HepG2 (cell line): ENCODE data around the gene FBXW8.

Experiments used
- CEBPB ChIP-seq: IDR thresholded peaks from 2 replicates; pipeline ENCODE4 v1.6.1; 2011; ENCODE audit warnings: low read depth, low read length, improper control_type of control experiment, borderline replicate concordance
- CHD2 ChIP-seq: IDR thresholded peaks from 2 replicates; pipeline ENCODE4 v1.6.1; 2011; ENCODE audit warnings: low read depth, low read length, improper control_type of control experiment
- CTCF ChIP-seq: sonication (generic); formaldehyde crosslinking; IDR thresholded peaks from 2 replicates; pipeline ENCODE4 v1.5.0; 2020; ENCODE audit warnings: mild to moderate bottlenecking, missing genetic modification reagents, moderate library complexity
- NFIB ChIP-seq: sonication (generic); formaldehyde crosslinking; IDR thresholded peaks from 2 replicates; pipeline ENCODE4 v1.9.0; 2021; ENCODE audit warnings: missing genetic modification reagents, mild to moderate bottlenecking, borderline replicate concordance
- POLR2A ChIP-seq, 2 experiments: IDR thresholded peaks; 2 replicates each; pipeline ENCODE4 v1.6.1; 2011; ENCODE audit warnings: low read depth in 2 of 2, low read length in 2 of 2, mild to moderate bottlenecking in 1 of 2, moderate library complexity in 1 of 2; ENCODE audit not compliant: insufficient read depth in 1 of 2
- TRAFD1 ChIP-seq: sonication (generic); formaldehyde crosslinking; IDR thresholded peaks from 2 replicates; pipeline ENCODE4 v1.5.1; 2020; ENCODE audit warnings: missing genetic modification reagents, mild to moderate bottlenecking, borderline replicate concordance
- XRCC5 ChIP-seq: fragments of 200-400 bp; formaldehyde crosslinking; optimal IDR thresholded peaks from 2 replicates; pipeline ENCODE3; 2017; ENCODE audit warnings: mild to moderate bottlenecking, low read length
- YY1 ChIP-seq: IDR thresholded peaks from 2 replicates; pipeline ENCODE4 v1.6.1; 2011; ENCODE audit warnings: low read length, low read depth, moderate library complexity, mild to moderate bottlenecking; ENCODE audit not compliant: insufficient read depth, insufficient replicate concordance
- ZBTB2 ChIP-seq: sonication (generic); formaldehyde crosslinking; IDR thresholded peaks from 2 replicates; pipeline ENCODE4 v1.8.0; 2022; ENCODE audit warnings: low read depth, missing genetic modification reagents
- ZNF263 ChIP-seq: sonication (generic); formaldehyde crosslinking; IDR thresholded peaks from 2 replicates; pipeline ENCODE4 v1.4.0; 2020; ENCODE audit warnings: missing genetic modification reagents
- ZNF280B ChIP-seq: sonication (generic); formaldehyde crosslinking; IDR thresholded peaks from 2 replicates; pipeline ENCODE4 v1.5.0; 2020; ENCODE audit warnings: missing genetic modification reagents, mild to moderate bottlenecking, borderline replicate concordance
- ZNF609 ChIP-seq: sonication (generic); formaldehyde crosslinking; IDR thresholded peaks from 2 replicates; pipeline ENCODE4 v1.4.0; 2020; ENCODE audit warnings: mild to moderate bottlenecking, missing genetic modification reagents, borderline replicate concordance

- TF ChIP-seq ZBTB2 (CRISPR knock-in tag) (no peak), TRAFD1 (no peak), ZNF263 (no peak), ZNF609 (CRISPR knock-in tag) (no peak), POLR2A (IDR thresholded peaks at IDR 0.05; ENCODE audit: insufficient read depth in 1 of 2, low read depth in 2 of 2, low read length in 2 of 2) (no peak), CHD2 (no peak), ZNF280B (CRISPR knock-in tag) (no peak), CEBPB (no peak), YY1 (no peak), XRCC5 (no peak), NFIB (CRISPR knock-in tag) (no peak), CTCF (no peak)
These were observed 23.5 kb upstream of the FBXW8 start for GRCh38 chr12:116887244-116887643.
